ENCODE results near the gene TIMM23.
A peak's percentile ranks its signal among the peaks of the same experiment; 100 is the strongest.

DNA sequence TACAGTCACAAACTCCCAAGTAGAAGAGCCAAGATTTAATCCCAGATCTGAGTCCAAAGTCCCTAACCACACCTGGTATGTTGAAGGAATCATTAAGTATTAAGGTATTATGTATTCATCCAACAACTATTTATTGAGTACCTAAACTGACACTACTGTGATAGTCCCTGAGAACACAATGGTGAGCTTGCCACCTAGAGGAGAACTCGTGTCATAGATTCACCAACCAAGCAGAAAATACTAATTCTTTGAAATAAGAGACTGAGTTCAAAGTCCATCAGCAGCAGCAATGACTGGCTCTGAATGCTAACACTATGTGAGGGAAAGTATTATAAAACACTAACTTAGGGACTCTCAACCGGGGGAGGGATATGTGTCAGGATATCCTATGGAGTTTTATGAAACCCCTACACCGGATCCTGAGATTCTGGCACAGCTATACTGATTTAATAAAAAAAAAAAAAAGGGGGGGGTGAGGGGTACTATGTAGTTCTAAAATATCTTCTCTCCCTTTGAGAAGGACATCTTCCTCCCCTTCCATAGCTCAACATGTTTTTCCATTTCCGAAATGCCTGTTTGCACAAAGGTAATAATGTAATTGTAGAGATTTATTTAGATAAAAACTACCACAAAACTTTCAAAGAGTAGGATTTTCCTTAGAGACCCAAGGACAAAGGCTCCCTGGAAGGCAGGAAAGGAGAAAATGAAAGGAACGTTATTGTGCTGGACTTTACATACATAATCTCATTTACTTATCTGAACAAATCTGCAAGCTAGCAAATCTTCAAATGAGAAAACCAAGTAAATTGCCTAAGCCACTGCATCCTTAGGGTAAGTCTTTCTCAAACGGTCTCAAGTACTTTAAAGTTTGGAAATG, 56.5 kb downstream of the TIMM23 start:
- TF ChIP-seq, protein P1, sequence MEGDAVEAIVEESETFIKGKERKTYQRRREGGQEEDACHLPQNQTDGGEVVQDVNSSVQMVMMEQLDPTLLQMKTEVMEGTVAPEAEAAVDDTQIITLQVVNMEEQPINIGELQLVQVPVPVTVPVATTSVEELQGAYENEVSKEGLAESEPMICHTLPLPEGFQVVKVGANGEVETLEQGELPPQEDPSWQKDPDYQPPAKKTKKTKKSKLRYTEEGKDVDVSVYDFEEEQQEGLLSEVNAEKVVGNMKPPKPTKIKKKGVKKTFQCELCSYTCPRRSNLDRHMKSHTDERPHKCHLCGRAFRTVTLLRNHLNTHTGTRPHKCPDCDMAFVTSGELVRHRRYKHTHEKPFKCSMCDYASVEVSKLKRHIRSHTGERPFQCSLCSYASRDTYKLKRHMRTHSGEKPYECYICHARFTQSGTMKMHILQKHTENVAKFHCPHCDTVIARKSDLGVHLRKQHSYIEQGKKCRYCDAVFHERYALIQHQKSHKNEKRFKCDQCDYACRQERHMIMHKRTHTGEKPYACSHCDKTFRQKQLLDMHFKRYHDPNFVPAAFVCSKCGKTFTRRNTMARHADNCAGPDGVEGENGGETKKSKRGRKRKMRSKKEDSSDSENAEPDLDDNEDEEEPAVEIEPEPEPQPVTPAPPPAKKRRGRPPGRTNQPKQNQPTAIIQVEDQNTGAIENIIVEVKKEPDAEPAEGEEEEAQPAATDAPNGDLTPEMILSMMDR (IDR thresholded peaks at IDR 0.05; ENCODE audit: low read depth, low read length): peak; percentile 52
- TF ChIP-seq EZH2phosphoT487 (IDR thresholded peaks at IDR 0.05; ENCODE audit: low read depth): no peak

Measured in OCI-LY3 (cell line).